HAP-1 (cell line): Measurements from ENCODE around the gene DOCK6.

Experiments used
- DNase-seq, 2 experiments: peaks; one replicate each; pipeline ENCODE4 v3.0.0-alpha.2; 2016 to 2020; ENCODE audit warnings: low spot score in 2 of 2
- H3K27me3 ChIP-seq: fragments of 250-450 bp; sonication (Bioruptor Pico); 2 replicates; pipeline ENCODE4 v1.5.1; 2020; ENCODE audit warnings: low read depth, mild to moderate bottlenecking, moderate library complexity
- H3K36me3 ChIP-seq: fragments of 250-450 bp; sonication (Bioruptor Pico); replicated peaks from 2 replicates; pipeline ENCODE4 v1.5.1; 2020; ENCODE audit warnings: mild to moderate bottlenecking
- H3K4me1 ChIP-seq: fragments of 250-450 bp; sonication (Bioruptor Pico); 2 replicates; pipeline ENCODE4 v1.5.1; 2020; ENCODE audit warnings: mild to moderate bottlenecking
- H3K4me3 ChIP-seq: fragments of 250-450 bp; sonication (Bioruptor Pico); 2 replicates; pipeline ENCODE4 v1.5.1; 2020; ENCODE audit warnings: mild to moderate bottlenecking, moderate library complexity
- H3K9me3 ChIP-seq: fragments of 250-450 bp; sonication (Bioruptor Pico); 2 replicates; pipeline ENCODE4 v1.5.1; 2020; ENCODE audit warnings: mild to moderate bottlenecking, moderate library complexity
- in situ Hi-C: fragments of 300-500 bp; cut with MboI; formaldehyde crosslinking; loops from 3 replicates; pipeline ENCODE4 v1.14.3; 2020; ENCODE audit warnings: low sequenced_read_pairs, inconsistent platforms, mixed read lengths

Gene DOCK6

GRCh38 chr19:11198769-11199424, 63.4 kb downstream of the DOCK6 start:
- Histone ChIP-seq H3K36me3 (no peaks in the 10 kb centered on the region; the same call in 1 of the 2 replicates), H3K4me1 (peaks cover 6% of the 10 kb centered on the region; the same call in 1 of the 2 replicates), H3K9me3 (no peaks in the 10 kb centered on the region), H3K4me3 (no peak overlapping the region), H3K27me3 (no peaks in the 10 kb centered on the region)
- no peak for DNase-seq
- in situ Hi-C loops, result no loop called here

GRCh38 chr19:11198175-11198534, 64.2 kb downstream of the DOCK6 start:
- peaks cover 6% of the 10 kb centered on the region; the same call in 1 of the 2 replicates for H3K4me1 ChIP-seq
- H3K27me3 ChIP-seq, result no peaks in the 10 kb centered on the region
- no peaks in the 10 kb centered on the region; the same call in 1 of the 2 replicates for H3K36me3 ChIP-seq
- DNase-seq, result no peak
- in situ Hi-C loops, result no loop called here
- no peaks in the 10 kb centered on the region for H3K9me3 ChIP-seq
- peak overlapping the region; percentile 58 for H3K4me3 ChIP-seq

- H3K4me1 ChIP-seq, result peaks cover 6% of the 10 kb centered on the region; the same call in 1 of the 2 replicates
- DNase-seq, result peak; percentile 56 to 87
- no peaks in the 10 kb centered on the region; the same call in 1 of the 2 replicates for H3K36me3 ChIP-seq
- no peaks in the 10 kb centered on the region for H3K27me3 ChIP-seq
- in situ Hi-C loops, result no loop called here
- no peaks in the 10 kb centered on the region for H3K9me3 ChIP-seq
- H3K4me3 ChIP-seq, result peak within 1 kb of the TSS; percentile 58
Observed at GRCh38 chr19:11197291-11198174, 64.8 kb downstream of the DOCK6 start, which contains the start of gene KANK2. Gene KANK2, minus strand, starts transcription at chr19:11197545. Its CDS starts 3,034 bp downstream, at chr19:11194511.

GRCh38 chr19:11196406-11197287, 65.7 kb downstream of the DOCK6 start:
- peak overlapping the region; percentile 58 for H3K4me3 ChIP-seq
- DNase-seq, result peak in 1 of 2 experiments; percentile 47
- H3K4me1 ChIP-seq, result peaks cover 6% of the 10 kb centered on the region; the same call in 1 of the 2 replicates
- H3K27me3 ChIP-seq, result no peaks in the 10 kb centered on the region
- H3K36me3 ChIP-seq, result peaks cover under 1% of the 10 kb centered on the region; the same call in 1 of the 2 replicates
- H3K9me3 ChIP-seq, result no peaks in the 10 kb centered on the region
- in situ Hi-C loops, result no loop called here

GRCh38 chr19:11195681-11196080, 66.6 kb downstream of the DOCK6 start:
- peaks cover 6% of the 10 kb centered on the region; the same call in 1 of the 2 replicates for H3K4me1 ChIP-seq

GRCh38 chr19:11194656-11195558, 67.4 kb downstream of the DOCK6 start:
- DNase-seq, result no peak
- in situ Hi-C loops, result no loop called here
- peaks cover 6% of the 10 kb centered on the region; the same call in 1 of the 2 replicates for H3K4me1 ChIP-seq
- H3K4me3 ChIP-seq, result no peak overlapping the region
- 0 out of 2 replicates have a peak, but pooled peaks cover 7% of the 10 kb centered on the region for H3K36me3 ChIP-seq
- no peaks in the 10 kb centered on the region for H3K9me3 ChIP-seq
- H3K27me3 ChIP-seq, result no peaks in the 10 kb centered on the region

More at GRCh38 chr19:11195681-11196080, 66.6 kb downstream of the DOCK6 start:
- H3K36me3 ChIP-seq, result peaks cover 4% of the 10 kb centered on the region; the same call in 1 of the 2 replicates
- in situ Hi-C loops, result no loop called here
- DNase-seq, result no peak
- H3K9me3 ChIP-seq, result no peaks in the 10 kb centered on the region
- no peak overlapping the region for H3K4me3 ChIP-seq
- H3K27me3 ChIP-seq, result no peaks in the 10 kb centered on the region

GRCh38 chr19:11194173-11194572, 68.2 kb downstream of the DOCK6 start:
- H3K4me1 ChIP-seq, result peaks cover 6% of the 10 kb centered on the region; the same call in 1 of the 2 replicates
- no peak overlapping the region for H3K4me3 ChIP-seq
- H3K27me3 ChIP-seq, result no peaks in the 10 kb centered on the region
- 0 out of 2 replicates have a peak, but pooled peaks cover 7% of the 10 kb centered on the region for H3K36me3 ChIP-seq
- in situ Hi-C loops, result no loop called here
- DNase-seq, result no peak
- H3K9me3 ChIP-seq, result no peaks in the 10 kb centered on the region

GRCh38 chr19:11192957-11193939, 69.1 kb downstream of the DOCK6 start:
- Histone ChIP-seq H3K36me3 (0 out of 2 replicates have a peak, but pooled peaks cover 7% of the 10 kb centered on the region), H3K27me3 (no peaks in the 10 kb centered on the region), H3K4me3 (no peak overlapping the region), H3K4me1 (peaks cover 6% of the 10 kb centered on the region; the same call in 1 of the 2 replicates), H3K9me3 (no peaks in the 10 kb centered on the region)
- in situ Hi-C loops, result no loop called here
- no peak for DNase-seq

GRCh38 chr19:11191934-11192333, 70.4 kb downstream of the DOCK6 start:
- no peaks in the 10 kb centered on the region for H3K27me3 ChIP-seq
- 0 out of 2 replicates have a peak, but pooled peaks cover 3% of the 10 kb centered on the region for H3K4me1 ChIP-seq
- in situ Hi-C loops, result no loop called here
- 0 out of 2 replicates have a peak, but pooled peaks cover 7% of the 10 kb centered on the region for H3K36me3 ChIP-seq
- H3K9me3 ChIP-seq, result no peaks in the 10 kb centered on the region
- H3K4me3 ChIP-seq, result no peak overlapping the region
- no peak for DNase-seq

GRCh38 chr19:11191273-11191755, 71.0 kb downstream of the DOCK6 start:
- in situ Hi-C loops, result no loop called here
- 0 out of 2 replicates have a peak, but pooled peaks cover under 1% of the 10 kb centered on the region for H3K4me1 ChIP-seq
- H3K9me3 ChIP-seq, result no peaks in the 10 kb centered on the region
- no peaks in the 10 kb centered on the region for H3K27me3 ChIP-seq
- peak in 1 of 2 experiments; percentile 65 for DNase-seq
- no peak overlapping the region for H3K4me3 ChIP-seq
- 0 out of 2 replicates have a peak, but pooled peaks cover 7% of the 10 kb centered on the region for H3K36me3 ChIP-seq

- no peaks in the 10 kb centered on the region for H3K27me3 ChIP-seq
- no peaks in the 10 kb centered on the region for H3K4me1 ChIP-seq
- in situ Hi-C loops, result no loop called here
- H3K4me3 ChIP-seq, result no peak overlapping the region
- DNase-seq, result no peak
- H3K36me3 ChIP-seq, result 0 out of 2 replicates have a peak, but pooled peaks cover 7% of the 10 kb centered on the region
- H3K9me3 ChIP-seq, result no peaks in the 10 kb centered on the region
Observed at GRCh38 chr19:11190501-11190900, 71.8 kb downstream of the DOCK6 start.
